Chondrocyte (in vitro differentiated cells): ENCODE measurements around the gene SP8. TPM values are rescaled to one million over a fixed set of nuclear protein-coding genes. Genes with fewer than 3 reads are reported as not detected.
A peak's percentile ranks its signal among the peaks of the same experiment; 100 is the strongest.

Source experiments
- DNase-seq: peaks from one replicate; pipeline ENCODE4 v3.0.0; 2021; ENCODE audit warnings: mixed read lengths, low spot score
- H3K27ac Mint-ChIP-seq: one replicate; pipeline ENCODE4 v1.8.0; 2021; ENCODE audit warnings: mild to moderate bottlenecking, moderate library complexity, mixed read lengths; ENCODE audit not compliant: unreplicated experiment
- H3K27me3 Mint-ChIP-seq: 2 replicates; pipeline ENCODE4 v1.8.0; 2021; ENCODE audit warnings: low read depth, mixed read lengths
- H3K36me3 Mint-ChIP-seq: 2 replicates; pipeline ENCODE4 v1.8.0; 2021; ENCODE audit warnings: low read depth, mixed read lengths
- H3K4me1 Mint-ChIP-seq: 2 replicates; pipeline ENCODE4 v1.8.0; 2021; ENCODE audit warnings: low read depth, mild to moderate bottlenecking, mixed read lengths
- H3K4me3 Mint-ChIP-seq: one replicate; pipeline ENCODE4 v1.8.0; 2021; ENCODE audit warnings: mild to moderate bottlenecking, moderate library complexity, mixed read lengths; ENCODE audit not compliant: unreplicated experiment
- H3K9me3 Mint-ChIP-seq: 2 replicates; pipeline ENCODE4 v1.8.0; 2021; ENCODE audit warnings: low read depth, mixed read lengths
- total RNA-seq: library from RNA; stranded (reverse); gene quantifications from 3 replicates; pipeline ENCODE4 v1.2.1, GENCODE V29; 2021
- TF ChIP-seq, protein P1 (sequence below): fragments of 200-600 bp; sonication (generic); IDR thresholded peaks from 2 replicates; pipeline ENCODE4 v1.5.0; 2021; ENCODE audit warnings: antibody characterized with exemption, mild to moderate bottlenecking, moderate library complexity

Gene SP8
- total RNA-seq, 1 donor from 2014 or later: not detected

DNA sequence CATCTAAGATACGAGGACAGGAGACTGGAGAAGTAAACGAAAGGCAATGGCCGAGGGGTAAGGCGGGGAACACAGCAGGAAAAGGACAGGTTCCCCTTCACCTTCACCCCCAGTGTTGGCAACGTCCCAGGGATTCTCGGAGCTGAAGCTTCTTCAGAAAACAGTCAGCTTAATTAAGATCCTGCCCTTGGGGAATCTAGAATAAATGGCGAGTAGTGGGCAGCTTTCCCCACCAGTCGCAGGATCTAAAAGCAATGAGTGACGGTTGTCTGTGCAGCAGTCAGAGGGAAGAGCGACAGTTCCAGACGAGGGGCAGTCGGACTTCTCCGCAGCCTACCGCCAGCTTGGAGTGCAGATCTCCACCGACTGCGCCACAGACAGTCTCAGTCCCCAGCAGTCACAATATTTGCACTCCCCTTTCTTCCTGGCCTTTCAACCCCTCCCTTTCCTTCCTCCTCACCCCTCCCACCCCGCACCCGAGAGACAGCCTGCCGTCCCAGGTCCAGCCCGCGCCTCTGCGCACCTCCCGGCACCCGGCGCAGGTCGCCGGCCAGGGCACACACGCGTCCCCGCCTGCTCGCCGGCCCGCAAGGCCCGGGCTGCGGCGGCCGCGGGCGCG, 10.9 kb upstream of the SP8 start:
- TF ChIP-seq, protein P1, sequence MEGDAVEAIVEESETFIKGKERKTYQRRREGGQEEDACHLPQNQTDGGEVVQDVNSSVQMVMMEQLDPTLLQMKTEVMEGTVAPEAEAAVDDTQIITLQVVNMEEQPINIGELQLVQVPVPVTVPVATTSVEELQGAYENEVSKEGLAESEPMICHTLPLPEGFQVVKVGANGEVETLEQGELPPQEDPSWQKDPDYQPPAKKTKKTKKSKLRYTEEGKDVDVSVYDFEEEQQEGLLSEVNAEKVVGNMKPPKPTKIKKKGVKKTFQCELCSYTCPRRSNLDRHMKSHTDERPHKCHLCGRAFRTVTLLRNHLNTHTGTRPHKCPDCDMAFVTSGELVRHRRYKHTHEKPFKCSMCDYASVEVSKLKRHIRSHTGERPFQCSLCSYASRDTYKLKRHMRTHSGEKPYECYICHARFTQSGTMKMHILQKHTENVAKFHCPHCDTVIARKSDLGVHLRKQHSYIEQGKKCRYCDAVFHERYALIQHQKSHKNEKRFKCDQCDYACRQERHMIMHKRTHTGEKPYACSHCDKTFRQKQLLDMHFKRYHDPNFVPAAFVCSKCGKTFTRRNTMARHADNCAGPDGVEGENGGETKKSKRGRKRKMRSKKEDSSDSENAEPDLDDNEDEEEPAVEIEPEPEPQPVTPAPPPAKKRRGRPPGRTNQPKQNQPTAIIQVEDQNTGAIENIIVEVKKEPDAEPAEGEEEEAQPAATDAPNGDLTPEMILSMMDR: no peak
- Mint-ChIP-seq H3K27ac (no peak overlapping the region), H3K4me1 (peaks cover 13% of the 10 kb centered on the region), H3K27me3 (peaks cover 56% of the 10 kb centered on the region), H3K9me3 (no peaks in the 10 kb centered on the region), H3K4me3 (peak overlapping the region; percentile 78), H3K36me3 (no peaks in the 10 kb centered on the region)
- DNase-seq: no peak

DNA sequence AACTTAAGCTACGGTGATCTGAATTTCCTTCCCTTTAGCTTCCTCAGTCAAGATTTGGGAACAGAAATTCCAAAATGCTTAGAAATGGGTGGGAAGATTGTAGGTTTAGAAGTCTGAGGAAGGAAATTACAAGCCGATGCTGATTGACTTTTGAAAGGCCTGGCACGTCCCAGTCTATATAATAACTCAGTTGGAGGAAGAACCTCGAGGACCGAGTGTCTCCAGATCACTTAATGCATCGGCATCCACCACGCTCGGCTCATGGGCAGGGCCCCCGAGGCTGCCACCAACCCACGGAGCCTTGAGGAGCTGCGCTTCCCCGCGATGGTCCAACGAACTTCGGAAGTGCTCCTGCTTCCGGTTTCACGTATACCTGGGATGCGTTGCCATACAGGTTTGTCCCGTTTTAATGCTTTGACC, 10.4 kb upstream of the SP8 start:
- peaks cover 1% of the 10 kb centered on the region for H3K9me3 Mint-ChIP-seq
- no peak for DNase-seq
- TF ChIP-seq, protein P1: no peak
- H3K4me1 Mint-ChIP-seq: peaks cover 13% of the 10 kb centered on the region
- no peaks in the 10 kb centered on the region for H3K36me3 Mint-ChIP-seq
- no peak overlapping the region for H3K27ac Mint-ChIP-seq
- peaks cover 62% of the 10 kb centered on the region for H3K27me3 Mint-ChIP-seq
- H3K4me3 Mint-ChIP-seq: peak overlapping the region; percentile 78

DNA sequence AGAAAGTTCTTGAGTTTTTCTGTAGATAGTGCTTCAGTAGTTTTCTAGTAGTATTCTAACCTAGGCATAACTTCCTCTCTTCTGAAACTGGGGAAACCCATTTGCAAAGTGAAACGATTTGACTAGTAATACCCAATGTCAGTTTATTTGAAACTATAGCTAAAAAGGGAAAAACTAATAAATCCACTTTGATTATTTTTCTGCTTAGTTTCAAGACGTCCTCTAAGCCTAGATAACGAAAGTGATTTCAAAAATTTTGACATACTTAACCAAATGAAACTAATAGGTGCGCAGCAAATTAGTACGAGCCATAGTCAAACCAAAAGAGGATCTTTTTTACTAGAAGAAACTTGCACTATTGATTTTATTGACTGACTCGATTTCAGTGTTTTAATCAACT, 9.8 kb upstream of the SP8 start:
- H3K27ac Mint-ChIP-seq: no peak overlapping the region
- peaks cover 3% of the 10 kb centered on the region for H3K36me3 Mint-ChIP-seq
- H3K4me3 Mint-ChIP-seq: no peak overlapping the region
- peaks cover 13% of the 10 kb centered on the region for H3K4me1 Mint-ChIP-seq
- TF ChIP-seq, protein P1: no peak
- no peak for DNase-seq
- peaks cover 67% of the 10 kb centered on the region for H3K27me3 Mint-ChIP-seq
- peaks cover 6% of the 10 kb centered on the region for H3K9me3 Mint-ChIP-seq

DNA sequence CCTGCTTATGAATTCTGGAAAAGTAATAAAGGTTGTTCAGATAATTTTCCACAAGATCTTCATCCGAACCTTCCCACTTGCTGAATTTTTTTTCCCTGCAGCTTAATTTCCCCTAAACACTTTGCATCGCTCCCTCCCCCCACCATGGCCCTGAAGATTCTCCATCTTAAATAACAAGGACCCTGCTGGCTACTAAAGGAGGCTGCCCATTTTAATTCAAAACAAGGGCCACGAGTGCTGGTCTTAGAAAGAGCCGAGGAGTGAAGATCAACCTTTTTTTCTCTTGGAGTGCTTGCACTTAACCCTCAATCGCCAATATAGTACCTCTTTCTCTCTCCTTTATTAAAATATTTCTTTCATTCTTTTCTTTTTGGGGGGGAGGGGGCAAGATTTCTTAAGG, 9.2 kb upstream of the SP8 start:
- peaks cover 13% of the 10 kb centered on the region for H3K4me1 Mint-ChIP-seq

DNA sequence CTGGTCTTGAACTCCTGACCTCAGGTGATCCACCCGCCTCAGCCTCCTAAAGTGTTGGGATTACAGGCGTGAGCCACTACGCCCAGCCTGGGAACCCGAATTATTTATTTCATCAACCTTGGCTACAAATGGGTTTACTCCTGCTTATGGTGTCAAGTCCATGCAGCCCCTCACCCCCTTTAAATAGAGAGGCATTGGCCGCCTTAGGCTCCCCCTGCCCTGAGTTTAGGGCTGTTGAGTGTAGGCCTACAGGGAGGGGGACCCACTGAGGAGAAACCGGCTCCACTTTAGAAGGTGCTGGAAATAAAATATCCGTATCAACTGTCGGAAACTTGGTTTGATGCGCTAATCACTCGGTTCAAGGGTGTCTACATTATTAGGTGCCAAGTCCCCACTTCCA, 8.7 kb upstream of the SP8 start:
- DNase-seq: no peak
- Mint-ChIP-seq H3K9me3 (peaks cover 7% of the 10 kb centered on the region), H3K4me1 (peaks cover 13% of the 10 kb centered on the region), H3K27ac (no peak overlapping the region), H3K4me3 (no peak overlapping the region), H3K27me3 (peaks cover 77% of the 10 kb centered on the region), H3K36me3 (peaks cover 3% of the 10 kb centered on the region)
- TF ChIP-seq, protein P1: no peak

More for the DNA sequence above, 9.2 kb upstream of the SP8 start:
- TF ChIP-seq, protein P1: no peak
- Mint-ChIP-seq H3K4me3 (no peak overlapping the region), H3K9me3 (peaks cover 7% of the 10 kb centered on the region), H3K36me3 (peaks cover 3% of the 10 kb centered on the region), H3K27me3 (peaks cover 73% of the 10 kb centered on the region), H3K27ac (no peak overlapping the region)
- no peak for DNase-seq
